Thyroid gland (tissue), 4 donors: Measurements from ENCODE around the gene ACVR1B. TPM values are rescaled to one million over a fixed set of nuclear protein-coding genes. Genes with fewer than 3 reads are reported as not detected.

Experiments used
- DNase-seq, 2 donors: peaks; one replicate each; pipeline ENCODE4 v3.0.0-alpha.2; 2019
- H3K27ac ChIP-seq, 3 donors: fragments of 200-600 bp; sonication (generic); 1 replicate in 2 of 3; 2 replicates in 1 of 3; pipeline ENCODE4 v1.5.1; 2016 to 2019; ENCODE audit warnings: mild to moderate bottlenecking in 1 of 3, moderate library complexity in 1 of 3
- H3K27me3 ChIP-seq: fragments of 200-600 bp; sonication (generic); one replicate; pipeline ENCODE4 v1.5.1; 2019
- H3K36me3 ChIP-seq, 2 donors: fragments of 200-600 bp; sonication (generic); one replicate each; pipeline ENCODE4 v1.5.1; 2016 to 2019
- H3K4me1 ChIP-seq, 2 donors: fragments of 200-600 bp; sonication (generic); one replicate each; pipeline ENCODE4 v1.5.1; 2017 to 2019
- H3K4me3 ChIP-seq, 3 donors: fragments of 200-600 bp; sonication (generic); replicated peaks in 1 of 3; 1 replicate in 2 of 3; 2 replicates in 1 of 3; pipeline ENCODE4 v1.5.1; 2016; ENCODE audit warnings: mild to moderate bottlenecking in 1 of 3
- H3K9me3 ChIP-seq: fragments of 200-600 bp; sonication (generic); one replicate; pipeline ENCODE4 v1.5.1; 2017
- CTCF ChIP-seq, 6 experiments: fragments of 200-600 bp in 3 of 6; fragments of 450-650 bp in 3 of 6; sonication (generic) in 3 of 6; IDR thresholded peaks; one replicate each; pipeline ENCODE4 v1.5.1; 2016 to 2019; ENCODE audit warnings: antibody characterized with exemption in 6 of 6, mild to moderate bottlenecking in 2 of 6, inconsistent platforms in 1 of 6, moderate library complexity in 1 of 6
- POLR2A ChIP-seq, 2 donors: fragments of 450-650 bp; IDR thresholded peaks; one replicate each; pipeline ENCODE4 v1.6.1; 2017; ENCODE audit warnings: antibody characterized with exemption in 2 of 2, mild to moderate bottlenecking in 2 of 2, moderate library complexity in 1 of 2
- WGBS, 2 donors: methylation state at CpG; one replicate each; pipeline ENCODE4 v1.1.5; 2017; 5-methylcytosine and 5-hydroxymethylcytosine counted together
- intact Hi-C: fragments of 100-400 bp; cut with DNase I; formaldehyde crosslinking; loops from one replicate; pipeline ENCODE4 v1.15.1; 2023
- total RNA-seq, 4 donors: library from RNA; depleted of rRNA; stranded (reverse); fragments of >200 nt; gene quantifications; one replicate each; pipeline ENCODE4 v1.2.3, GENCODE V29; 2016

ACVR1B gene
- total RNA-seq, 4 donors from 2014 or later = 13.7 to 19.9 (median 19.2) TPM

- Histone ChIP-seq H3K4me3 (no peak overlapping the region), H3K27me3 (no peaks in the 10 kb centered on the region), H3K4me1 (peaks cover 11 to 20% of the 10 kb centered on the region in 2 donors), H3K9me3 (no peaks in the 10 kb centered on the region), H3K36me3 (no peaks in the 10 kb centered on the region), H3K27ac (peak overlapping the region in 2 of 3 donors; percentile 10 to 17)
- no peak for TF ChIP-seq CTCF (IDR thresholded peaks at IDR 0.05)
- no peak for TF ChIP-seq POLR2A (IDR thresholded peaks at IDR 0.05)
- no peak for DNase-seq
- WGBS, 2 donors = 74 to 89% methylated on average over 3 of the region's 3 CpGs
- intact Hi-C loops = loop anchor here (10.0 kb wide), 1 partner anchor 59 kb away; no protein-coding TSS in a partner anchor
Measured at GRCh38 chr12:51925346-51926063, 26.0 kb upstream of the ACVR1B start.

- Histone ChIP-seq H3K4me1 (peaks cover 11 to 20% of the 10 kb centered on the region in 2 donors), H3K4me3 (no peak overlapping the region), H3K9me3 (no peaks in the 10 kb centered on the region), H3K27me3 (no peaks in the 10 kb centered on the region), H3K27ac (peak overlapping the region in 2 of 3 donors; percentile 10 to 17), H3K36me3 (no peaks in the 10 kb centered on the region)
- no peak for DNase-seq
- intact Hi-C loops = loop anchor here (10.0 kb wide), 1 partner anchor 59 kb away; no protein-coding TSS in a partner anchor
- no peak for TF ChIP-seq CTCF (IDR thresholded peaks at IDR 0.05)
- TF ChIP-seq POLR2A (IDR thresholded peaks at IDR 0.05) = no peak
- WGBS, 2 donors = 69 to 74% methylated on average over 8 of the region's 8 CpGs
Measured at GRCh38 chr12:51926064-51926632, 25.4 kb upstream of the ACVR1B start.

- Histone ChIP-seq H3K4me3 (no peak overlapping the region), H3K4me1 (peaks cover 11 to 20% of the 10 kb centered on the region in 2 donors), H3K9me3 (no peaks in the 10 kb centered on the region), H3K27ac (peak overlapping the region in 1 of 3 donors; percentile 10), H3K27me3 (no peaks in the 10 kb centered on the region), H3K36me3 (no peaks in the 10 kb centered on the region)
- intact Hi-C loops = loop anchor here (10.0 kb wide), 1 partner anchor 58 kb away; no protein-coding TSS in a partner anchor
- 82 to 88% methylated on average over 2 of the region's 2 CpGs for WGBS, 2 donors
- TF ChIP-seq CTCF (IDR thresholded peaks at IDR 0.05) (peak in 5 of 6 experiments; percentile 39 to 51 (median 42)), POLR2A (IDR thresholded peaks at IDR 0.05) (no peak)
- DNase-seq = peak; percentile 40 to 43
Measured at GRCh38 chr12:51926718-51927117, 24.8 kb upstream of the ACVR1B start.

GRCh38 chr12:51932218-51933076, 19.1 kb upstream of the ACVR1B start:
- Histone ChIP-seq H3K27me3 (no peaks in the 10 kb centered on the region), H3K27ac (no peak overlapping the region), H3K4me1 (no peaks in the 10 kb centered on the region), H3K4me3 (no peak overlapping the region), H3K9me3 (no peaks in the 10 kb centered on the region), H3K36me3 (no peaks in the 10 kb centered on the region)
- intact Hi-C loops = no loop called here
- WGBS, 2 donors = 80 to 81% methylated on average over 5 of the region's 5 CpGs
- TF ChIP-seq POLR2A (IDR thresholded peaks at IDR 0.05) (no peak), CTCF (IDR thresholded peaks at IDR 0.05) (no peak)
- DNase-seq = no peak
